HG02885 (cell line): ENCODE measurements around the gene PCDHB16.
"Not testable (repeated sequence)": the region's sequence is repeated elsewhere in the genome, so short reads cannot be mapped to it uniquely, and the experiment has no call there.

Experiments used
- ATAC-seq: cut with Tn5 transposase; IDR thresholded peaks from one replicate; pipeline ENCODE4 v1.9.1; 2021; ENCODE audit warnings: mild to moderate bottlenecking; ENCODE audit not compliant: unreplicated experiment, poor library complexity

Gene PCDHB16

GRCh38 chr5:141180313-141180712 is 1.9 kb upstream of the PCDHB16 start:
- no peak for ATAC-seq

- not testable (repeated sequence) for ATAC-seq
Observed at GRCh38 chr5:141184117-141184855, 2.1 kb downstream of the PCDHB16 start.

- ATAC-seq = no peak
Observed at GRCh38 chr5:141186897-141187512, 4.8 kb downstream of the PCDHB16 start, which contains the start of gene PCDHB9. Gene PCDHB9, plus strand, starts transcription at chr5:141187161. Its CDS starts 158 bp downstream, at chr5:141187319.

GRCh38 chr5:141188682-141189081 is 6.5 kb downstream of the PCDHB16 start:
- ATAC-seq = not testable (repeated sequence)

GRCh38 chr5:141189131-141189530 is 6.9 kb downstream of the PCDHB16 start:
- not testable (repeated sequence) for ATAC-seq

- ATAC-seq = no peak
Observed at GRCh38 chr5:141192110-141192725, 10.0 kb downstream of the PCDHB16 start, which contains the start of gene PCDHB10. Gene PCDHB10, plus strand, starts transcription at chr5:141192353. Its CDS starts 200 bp downstream, at chr5:141192553.

GRCh38 chr5:141194332-141194731 is 12.1 kb downstream of the PCDHB16 start:
- not testable (repeated sequence) for ATAC-seq

- no peak for ATAC-seq
Observed at GRCh38 chr5:141196363-141196762, 14.2 kb downstream of the PCDHB16 start.

- ATAC-seq = no peak
Observed at GRCh38 chr5:141199359-141200235, 17.4 kb downstream of the PCDHB16 start, which contains the start of gene PCDHB11. Gene PCDHB11, plus strand, starts transcription at chr5:141199627. Its CDS starts 148 bp downstream, at chr5:141199775.

- not testable (repeated sequence) for ATAC-seq
Observed at GRCh38 chr5:141201126-141201525, 18.9 kb downstream of the PCDHB16 start.

GRCh38 chr5:141201646-141202045 is 19.5 kb downstream of the PCDHB16 start:
- not testable (repeated sequence) for ATAC-seq

GRCh38 chr5:141208478-141208877 is 26.3 kb downstream of the PCDHB16 start, which contains the start of gene PCDHB12:
Gene PCDHB12, plus strand, starts transcription at chr5:141208719. Its CDS starts 189 bp downstream, at chr5:141208908.
- no peak for ATAC-seq

- ATAC-seq = not testable (repeated sequence)
Observed at GRCh38 chr5:141210281-141210680, 28.1 kb downstream of the PCDHB16 start.

- not testable (repeated sequence) for ATAC-seq
Observed at GRCh38 chr5:141210849-141211248, 28.7 kb downstream of the PCDHB16 start.

GRCh38 chr5:141213656-141214339 is 31.6 kb downstream of the PCDHB16 start, which contains the start of gene PCDHB13:
Gene PCDHB13, plus strand, starts transcription at chr5:141213919. Its CDS starts 205 bp downstream, at chr5:141214124.
- ATAC-seq = not testable (repeated sequence)

- ATAC-seq = not testable (repeated sequence)
Observed at GRCh38 chr5:141214583-141214982, 32.4 kb downstream of the PCDHB16 start.

GRCh38 chr5:141215504-141215903 is 33.3 kb downstream of the PCDHB16 start:
- ATAC-seq = not testable (repeated sequence)

- ATAC-seq = not testable (repeated sequence)
Observed at GRCh38 chr5:141216035-141216434, 33.8 kb downstream of the PCDHB16 start.
